IPS-NIHi11 (cell line): Measurements from ENCODE around the gene PHLDA3.

Source experiments
- DNase-seq: peaks from one replicate; pipeline ENCODE4 v3.0.0; 2012; ENCODE audit warnings: mixed read lengths, low spot score

Gene PHLDA3

DNA sequence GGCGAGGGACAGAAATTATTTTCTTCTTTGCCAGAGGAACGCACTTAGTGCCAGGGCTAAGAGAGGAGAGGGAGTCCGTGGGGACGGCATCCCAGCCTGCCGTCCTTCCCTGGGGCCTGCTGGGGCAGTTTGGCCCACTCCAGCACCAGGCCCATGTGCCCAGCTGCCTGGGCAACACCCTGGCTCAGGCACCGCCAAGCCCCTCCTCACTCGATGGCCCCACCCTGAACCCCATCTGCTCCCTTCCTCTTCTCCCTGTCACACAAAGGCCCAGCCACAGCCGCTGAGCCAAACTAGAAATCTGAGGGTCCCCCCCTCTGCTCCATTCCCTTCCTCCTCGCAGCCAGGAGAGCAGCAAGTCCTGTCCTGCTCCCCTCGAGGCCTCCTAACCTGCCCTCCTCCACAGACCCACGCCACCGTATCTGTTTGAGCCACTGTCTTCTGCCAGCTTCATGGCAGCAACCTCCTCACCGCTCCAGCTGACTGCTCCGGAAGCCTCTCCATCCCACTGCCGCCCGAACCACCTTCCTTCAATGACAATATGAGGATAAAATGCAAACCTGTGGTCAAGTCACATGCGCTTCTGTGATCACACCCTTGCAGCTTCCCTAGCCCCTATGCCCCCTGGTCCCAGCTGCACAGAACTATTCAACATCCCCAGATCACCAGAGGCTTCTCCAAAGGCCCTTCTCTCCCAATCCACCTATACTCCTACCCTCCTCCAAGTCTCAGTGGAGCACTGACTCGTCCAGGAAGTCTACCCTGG lies 39.1 kb downstream of the PHLDA3 start:
- no peak for DNase-seq

DNA sequence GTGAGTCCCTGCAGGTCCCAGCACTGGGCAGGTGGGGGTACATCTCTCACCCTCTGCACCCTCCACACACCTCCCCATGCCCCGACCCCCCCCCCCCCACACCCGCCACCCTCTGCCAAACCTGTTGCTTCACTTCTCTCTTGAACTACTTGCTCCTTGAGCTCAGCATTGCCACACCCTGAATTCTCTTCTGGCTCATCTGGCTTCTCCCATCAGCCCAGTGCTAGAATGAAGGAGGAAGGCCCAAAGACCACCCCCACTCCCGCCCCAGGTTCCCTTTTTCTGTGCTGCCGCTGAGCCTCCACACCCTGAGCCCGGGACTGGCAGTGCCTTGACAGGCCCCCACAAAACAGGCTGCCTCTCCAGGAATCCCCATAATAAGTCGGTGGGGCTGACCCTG lies 41.0 kb downstream of the PHLDA3 start:
- no peak for DNase-seq

DNA sequence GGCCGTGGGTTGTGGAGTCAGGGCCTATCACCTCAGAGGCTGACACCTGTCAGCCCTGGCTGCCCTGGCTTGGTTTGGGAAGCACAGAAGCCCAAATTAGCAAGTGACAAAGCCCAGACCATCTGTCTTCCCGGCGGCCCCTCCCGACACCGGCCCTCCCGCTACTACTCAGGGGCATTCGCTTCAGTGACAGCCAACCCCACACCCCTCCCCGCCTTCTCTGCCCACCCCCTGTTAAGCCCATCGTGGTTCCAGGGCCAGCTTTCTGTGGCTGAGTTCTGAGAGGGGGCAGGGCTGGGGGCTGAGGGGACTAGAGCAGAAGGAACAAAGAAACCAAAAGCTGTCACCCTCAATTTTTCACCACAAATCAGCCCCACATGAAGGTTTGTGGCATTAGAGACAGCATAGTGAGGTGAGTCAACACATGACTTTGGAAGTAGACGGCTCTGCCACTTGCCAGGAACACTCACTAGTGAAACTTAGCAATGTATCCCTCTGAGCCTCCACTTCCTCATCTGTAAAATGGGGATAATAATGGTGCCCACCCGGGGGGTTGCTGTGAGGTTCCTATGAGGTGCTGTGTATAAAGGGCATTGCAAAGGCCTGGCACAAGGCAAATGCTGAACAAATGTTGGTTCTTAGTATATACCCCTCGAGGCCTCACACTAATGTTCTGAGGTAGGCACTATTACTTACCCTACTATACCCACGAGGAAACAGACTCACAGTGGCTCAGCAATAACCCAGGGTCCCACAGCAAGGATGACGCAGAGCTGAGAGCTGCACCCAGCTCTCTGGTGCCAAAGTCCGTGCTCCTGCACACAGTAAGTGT lies 42.3 kb downstream of the PHLDA3 start:
- no peak for DNase-seq

DNA sequence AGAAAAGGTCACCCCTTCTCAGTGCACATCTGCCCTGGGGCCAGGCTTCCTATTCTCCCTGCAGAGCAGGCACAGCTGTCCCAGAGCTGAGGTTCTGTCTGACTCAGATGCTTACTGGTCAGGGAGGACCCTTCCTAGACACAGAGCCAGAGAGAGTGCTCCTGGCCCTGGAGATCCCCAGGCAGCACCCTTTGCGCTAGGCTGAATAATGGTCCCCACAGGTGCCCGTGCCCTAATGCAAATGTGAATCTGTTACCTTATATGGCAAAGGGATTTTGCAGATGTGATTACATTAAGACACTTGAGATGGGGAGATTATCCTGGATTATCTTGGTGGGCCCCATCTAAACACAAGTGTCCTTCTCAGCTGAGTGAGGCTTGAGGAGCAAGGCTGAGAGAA lies 44.8 kb downstream of the PHLDA3 start:
- DNase-seq: no peak

DNA sequence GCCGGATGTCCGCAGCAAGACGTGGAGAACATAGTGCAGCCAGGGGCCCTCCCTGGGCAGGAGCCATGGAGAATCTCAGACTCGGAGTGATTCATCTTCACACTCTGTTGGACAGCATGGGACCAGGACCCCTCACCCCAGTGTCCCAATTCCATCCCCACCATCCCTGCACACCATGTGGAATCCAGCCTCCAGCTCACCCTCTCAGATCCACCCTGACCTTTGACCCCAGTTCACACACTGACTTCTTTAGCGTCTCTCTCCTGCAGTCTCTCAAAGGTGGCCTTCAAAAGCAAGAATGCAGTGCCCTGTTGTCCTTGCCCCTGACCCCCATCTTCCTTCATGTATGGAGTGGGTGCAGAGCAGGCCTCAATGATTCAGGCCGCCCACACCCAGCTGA lies 45.3 kb downstream of the PHLDA3 start:
- no peak for DNase-seq

DNA sequence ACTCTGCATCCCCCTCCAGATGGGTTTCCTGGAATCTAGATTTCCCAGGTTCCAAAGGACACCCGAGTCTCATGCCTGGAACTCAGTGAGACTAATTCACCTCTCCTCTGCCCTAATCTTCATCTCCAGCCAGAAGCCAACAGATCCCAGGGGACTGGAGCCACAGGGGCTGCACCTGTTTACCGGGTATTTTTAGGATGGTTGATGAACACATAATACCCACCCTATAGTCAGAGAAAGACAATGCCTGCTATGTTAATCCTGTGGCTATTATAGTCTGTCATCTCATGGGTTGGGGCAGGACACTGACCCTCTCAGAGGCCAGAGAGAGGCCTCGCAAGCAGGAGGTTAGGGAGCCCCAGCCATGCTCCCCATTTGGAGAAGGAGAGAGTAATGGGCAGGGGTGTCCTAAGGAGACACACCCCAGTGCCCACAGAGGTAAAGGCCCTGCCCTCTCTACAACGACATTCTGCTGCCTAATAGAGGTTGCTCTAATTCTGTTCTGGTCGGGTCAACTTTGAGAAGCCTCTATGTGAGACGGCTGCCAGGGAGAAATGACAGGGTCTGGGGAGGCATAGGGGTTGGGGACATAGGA lies 46.5 kb downstream of the PHLDA3 start:
- no peak for DNase-seq

DNA sequence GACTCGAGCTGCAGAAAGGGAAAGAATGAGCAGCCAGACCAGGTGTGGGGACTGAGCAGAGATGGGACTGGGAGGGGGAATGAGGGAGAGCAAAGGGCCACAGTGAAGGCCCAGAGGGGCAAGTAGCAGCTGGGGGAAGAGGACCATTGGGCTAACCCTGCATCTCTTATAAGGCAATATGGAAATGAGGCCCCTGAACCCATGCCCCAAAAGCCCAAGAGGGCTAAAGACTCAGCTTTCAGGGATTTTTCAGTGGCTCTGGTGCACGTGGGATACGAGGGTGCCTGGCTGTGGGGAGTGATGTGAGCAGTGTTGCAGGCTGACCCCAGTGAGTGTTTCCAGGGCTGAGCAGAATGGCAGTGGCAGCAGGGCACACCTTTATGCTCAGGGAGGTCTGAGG lies 47.0 kb downstream of the PHLDA3 start:
- DNase-seq: no peak

DNA sequence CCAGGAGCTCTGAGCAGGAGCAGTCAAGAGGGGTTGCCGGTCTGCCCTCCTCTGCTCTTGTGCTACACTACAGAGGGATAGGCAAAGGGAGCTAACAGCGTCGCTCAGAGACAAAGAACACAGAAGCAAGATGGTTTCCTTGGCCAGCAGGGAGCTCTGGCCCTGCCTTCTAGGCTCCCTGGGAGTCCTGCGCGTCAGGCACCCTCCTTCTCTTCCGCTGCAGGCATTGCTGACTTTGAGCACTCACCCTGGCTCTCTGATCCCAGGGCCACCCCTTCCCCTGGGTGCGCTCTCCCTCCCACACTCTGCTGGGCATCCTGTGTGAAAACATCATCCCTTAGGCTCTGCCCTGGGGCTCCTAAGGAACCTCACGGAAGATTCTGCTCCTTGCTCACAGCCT lies 47.9 kb downstream of the PHLDA3 start:
- DNase-seq: no peak

DNA sequence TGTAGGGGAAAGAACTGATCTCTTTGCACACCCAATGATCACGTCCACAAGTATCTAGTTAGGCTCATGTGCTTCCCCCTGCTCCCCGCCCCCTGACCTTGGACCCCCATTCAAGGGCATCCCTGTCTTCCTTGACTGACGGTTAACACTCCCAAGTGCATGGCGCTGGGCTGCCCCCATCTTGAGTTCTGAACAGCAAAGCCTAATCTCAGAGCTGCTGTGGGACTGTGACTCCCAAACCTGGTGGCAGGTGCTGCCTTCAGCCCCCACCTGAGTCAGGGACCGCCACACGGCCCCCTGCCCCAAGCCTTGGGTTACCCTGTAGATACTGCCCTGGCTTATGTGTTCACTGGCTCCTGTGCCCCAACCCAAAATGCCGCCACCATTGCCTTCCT lies 48.4 kb downstream of the PHLDA3 start:
- no peak for DNase-seq

DNA sequence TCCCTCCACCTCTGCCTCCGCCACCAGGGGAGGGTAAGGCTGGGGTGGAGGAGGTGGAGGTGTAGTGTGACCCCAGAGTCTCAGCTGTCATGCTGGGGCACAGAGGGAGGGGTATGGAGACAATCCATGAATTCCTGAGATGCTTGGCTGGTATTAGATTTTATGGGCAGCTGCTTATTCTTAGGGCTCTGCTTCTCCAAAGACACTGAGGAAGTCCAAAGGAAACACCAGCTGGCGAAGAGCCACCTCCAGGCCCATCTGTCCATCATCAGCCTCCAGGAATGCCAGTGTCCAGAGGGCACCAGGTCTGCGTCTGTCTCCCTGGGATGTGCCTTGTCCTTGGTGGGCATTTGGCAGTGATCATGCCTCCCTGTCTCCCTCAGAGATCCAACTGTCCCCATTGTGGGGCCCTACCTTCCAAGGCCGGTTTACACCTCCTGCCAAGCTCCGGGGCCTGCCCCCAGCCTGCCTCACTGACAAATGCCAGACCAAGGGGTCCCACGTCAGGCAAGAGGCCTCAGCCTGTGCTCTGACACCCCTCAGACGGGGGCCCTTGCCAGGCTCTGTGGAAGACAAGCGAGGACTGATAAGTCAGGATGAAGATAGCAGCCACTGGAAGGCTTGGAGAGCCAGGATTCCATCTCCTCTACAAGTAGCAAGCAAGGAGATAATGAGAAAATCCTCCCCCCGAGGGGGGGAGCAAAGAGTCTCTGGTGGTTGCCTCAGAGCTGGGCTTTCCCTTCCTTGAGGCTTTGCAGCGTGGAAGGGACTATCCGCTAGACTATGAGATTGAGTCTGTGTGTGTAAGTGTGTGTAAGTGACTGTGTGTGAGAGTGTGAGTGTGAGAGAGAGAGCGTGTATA lies 49.0 kb downstream of the PHLDA3 start:
- no peak for DNase-seq

DNA sequence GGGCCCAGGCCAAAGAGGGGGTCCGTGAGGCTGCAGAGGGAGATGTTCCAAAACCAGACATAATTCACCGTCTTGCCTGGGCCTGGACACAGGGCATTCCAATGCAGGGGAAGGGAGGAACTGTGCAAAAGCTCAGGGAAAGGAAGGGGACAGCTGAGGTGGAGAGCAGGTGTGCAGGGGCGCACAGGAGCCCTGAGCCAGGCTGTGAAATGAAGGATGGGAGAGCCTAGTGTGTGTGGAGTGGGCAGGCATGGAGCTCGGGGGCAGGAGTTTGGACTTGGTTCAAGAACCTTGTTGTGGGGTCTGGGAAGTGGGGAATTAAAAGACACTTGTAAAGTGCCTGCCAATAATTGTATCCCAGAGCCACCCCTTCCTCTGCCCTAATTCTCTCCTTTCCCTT lies 49.7 kb downstream of the PHLDA3 start:
- no peak for DNase-seq

DNA sequence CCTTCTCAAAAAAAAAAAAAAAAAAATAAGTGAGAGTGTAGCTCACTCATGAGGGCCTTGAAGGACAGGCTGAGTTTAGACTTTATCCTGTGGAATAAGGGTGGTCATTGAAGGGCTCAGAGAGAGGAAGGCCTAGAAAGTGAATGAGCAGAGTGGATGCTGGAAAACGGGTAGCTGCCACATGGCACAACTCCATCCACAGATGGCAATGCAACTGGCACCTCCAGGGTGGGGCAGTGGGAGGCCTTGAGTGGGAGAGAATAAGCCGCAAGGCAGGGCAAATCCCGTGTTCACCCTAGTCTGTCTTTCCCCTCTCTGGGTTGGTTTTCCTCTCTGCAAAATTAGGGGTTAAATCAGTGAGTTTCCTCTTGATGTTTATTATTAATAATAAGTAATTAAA lies 50.5 kb downstream of the PHLDA3 start:
- DNase-seq: no peak
